ENCODE data around the gene MGST3. TPM values are rescaled to one million over a fixed set of nuclear protein-coding genes. Genes with fewer than 3 reads are reported as not detected.
"Not testable (repeated sequence)": the region's sequence is repeated elsewhere in the genome, so short reads cannot be mapped to it uniquely, and the experiment has no call there.

The MGST3 gene
- total RNA-seq, 2 experiments from 2014 or later, result 26.6 to 29.2 TPM

- Mint-ChIP-seq H3K27me3 (ENCODE audit: low read depth) (no peaks in the 10 kb centered on the region), H3K4me1 (ENCODE audit: low read depth) (peaks cover 39% of the 10 kb centered on the region), H3K36me3 (ENCODE audit: low read depth) (peaks cover 31% of the 10 kb centered on the region), H3K9me3 (peaks cover 1% of the 10 kb centered on the region), H3K27ac (no peak overlapping the region), H3K4me3 (no peak overlapping the region)
- no peak for DNase-seq
- intact Hi-C loops (cut with micrococcal nuclease), result loop anchor here (5.0 to 10.0 kb wide), 4 partner anchors 147 to 1180 kb away; partner anchors contain the start of genes FAM78B and TADA1
- CTCF ChIA-PET, result no interaction called here
Measured at GRCh38 chr1:165695031-165695430, 64.0 kb downstream of the MGST3 start.

GRCh38 chr1:165696625-165697100, 65.6 kb downstream of the MGST3 start:
- H3K4me1 Mint-ChIP-seq (ENCODE audit: low read depth), result peaks cover 33% of the 10 kb centered on the region
- H3K27me3 Mint-ChIP-seq (ENCODE audit: low read depth), result no peaks in the 10 kb centered on the region
- CTCF ChIA-PET, result interaction anchor here (1.5 to 2.2 kb wide), 2 partner anchors 13 to 37 kb away, joined by 3 to 9 read pairs; no protein-coding TSS in a partner anchor
- H3K27ac Mint-ChIP-seq, result peak overlapping the region; percentile 38
- peaks cover 1% of the 10 kb centered on the region for H3K9me3 Mint-ChIP-seq
- intact Hi-C loops (cut with micrococcal nuclease), result loop anchor here (5.0 to 10.0 kb wide), 4 partner anchors 146 to 1178 kb away; partner anchors contain the start of genes FAM78B and TADA1
- peaks cover 26% of the 10 kb centered on the region for H3K36me3 Mint-ChIP-seq (ENCODE audit: low read depth)
- peak overlapping the region; percentile 50 for H3K4me3 Mint-ChIP-seq
- DNase-seq, result no peak

GRCh38 chr1:165697491-165697880, 66.5 kb downstream of the MGST3 start:
- intact Hi-C loops (cut with micrococcal nuclease), result loop anchor here (5.0 to 10.0 kb wide), 4 partner anchors 145 to 1177 kb away; partner anchors contain the start of genes FAM78B and TADA1
- H3K27me3 Mint-ChIP-seq (ENCODE audit: low read depth), result no peaks in the 10 kb centered on the region
- H3K4me1 Mint-ChIP-seq (ENCODE audit: low read depth), result peaks cover 26% of the 10 kb centered on the region
- peak overlapping the region; percentile 97 for H3K4me3 Mint-ChIP-seq
- no peak for DNase-seq
- peaks cover 1% of the 10 kb centered on the region for H3K9me3 Mint-ChIP-seq
- H3K27ac Mint-ChIP-seq, result peak overlapping the region; percentile 96
- H3K36me3 Mint-ChIP-seq (ENCODE audit: low read depth), result peaks cover 18% of the 10 kb centered on the region
- CTCF ChIA-PET, result interaction anchor here (0.6 to 2.2 kb wide), 17 partner anchors 11 to 285 kb away, joined by 3 to 9 read pairs (median 3); no protein-coding TSS in a partner anchor

- H3K36me3 Mint-ChIP-seq (ENCODE audit: low read depth), result peaks cover 16% of the 10 kb centered on the region
- H3K27me3 Mint-ChIP-seq (ENCODE audit: low read depth), result no peaks in the 10 kb centered on the region
- H3K4me3 Mint-ChIP-seq, result peak within 1 kb of the TSS; percentile 97
- peaks cover 1% of the 10 kb centered on the region for H3K9me3 Mint-ChIP-seq
- CTCF ChIA-PET, result interaction anchor here (0.5 to 2.2 kb wide), 18 partner anchors 11 to 284 kb away, joined by 3 to 9 read pairs (median 3); no protein-coding TSS in a partner anchor
- peak within 1 kb of the TSS; percentile 96 for H3K27ac Mint-ChIP-seq
- DNase-seq, result peak; percentile 89
- peaks cover 26% of the 10 kb centered on the region for H3K4me1 Mint-ChIP-seq (ENCODE audit: low read depth)
- intact Hi-C loops (cut with micrococcal nuclease), result loop anchor here (1.0 to 10.0 kb wide), 11 partner anchors 68 to 1177 kb away; partner anchors contain the start of genes FAM78B, TADA1, TMCO1 and UCK2
Measured at GRCh38 chr1:165697881-165698760, 67.1 kb downstream of the MGST3 start, which contains the start of gene ALDH9A1. ALDH9A1 (minus strand) TSS chr1:165698562; CDS start chr1:165698558, 4 bp downstream.

- H3K9me3 Mint-ChIP-seq, result peaks cover 1% of the 10 kb centered on the region
- H3K27ac Mint-ChIP-seq, result peak overlapping the region; percentile 96
- no peaks in the 10 kb centered on the region for H3K27me3 Mint-ChIP-seq (ENCODE audit: low read depth)
- H3K4me3 Mint-ChIP-seq, result peak overlapping the region; percentile 97
- no peak for DNase-seq
- CTCF ChIA-PET, result interaction anchor here (1.4 to 2.2 kb wide), 5 partner anchors 10 to 101 kb away, joined by 3 to 9 read pairs (median 4); no protein-coding TSS in a partner anchor
- intact Hi-C loops (cut with micrococcal nuclease), result loop anchor here (1.0 to 10.0 kb wide), 11 partner anchors 68 to 1176 kb away; partner anchors contain the start of genes FAM78B, TADA1, TMCO1 and UCK2
- peaks cover 11% of the 10 kb centered on the region for H3K36me3 Mint-ChIP-seq (ENCODE audit: low read depth)
- peaks cover 26% of the 10 kb centered on the region for H3K4me1 Mint-ChIP-seq (ENCODE audit: low read depth)
Measured at GRCh38 chr1:165698761-165699052, 67.7 kb downstream of the MGST3 start.

GRCh38 chr1:165699577-165699976, 68.5 kb downstream of the MGST3 start:
- Mint-ChIP-seq H3K9me3 (no peaks in the 10 kb centered on the region), H3K27ac (no peak overlapping the region), H3K27me3 (ENCODE audit: low read depth) (no peaks in the 10 kb centered on the region), H3K4me1 (ENCODE audit: low read depth) (peaks cover 26% of the 10 kb centered on the region), H3K36me3 (ENCODE audit: low read depth) (peaks cover 6% of the 10 kb centered on the region), H3K4me3 (peak overlapping the region; percentile 39)
- CTCF ChIA-PET, result no interaction called here
- intact Hi-C loops (cut with micrococcal nuclease), result loop anchor here (2.0 to 10.0 kb wide), 5 partner anchors 143 to 1175 kb away; partner anchors contain the start of genes FAM78B and TADA1
- DNase-seq, result no peak

GRCh38 chr1:165701922-165702321, 70.9 kb downstream of the MGST3 start:
- intact Hi-C loops (cut with micrococcal nuclease); DNase-seq; H3K4me3 Mint-ChIP-seq; H3K9me3 Mint-ChIP-seq; H3K27me3 Mint-ChIP-seq (ENCODE audit: low read depth); H3K36me3 Mint-ChIP-seq (ENCODE audit: low read depth); H3K27ac Mint-ChIP-seq: not testable (repeated sequence)
- CTCF ChIA-PET, result interaction anchor here (0.7 kb wide), 1 partner anchor 85 kb away, joined by 4 read pairs; no protein-coding TSS in a partner anchor
- H3K4me1 Mint-ChIP-seq (ENCODE audit: low read depth), result peaks cover 13% of the 10 kb centered on the region

- Mint-ChIP-seq H3K9me3 (no peaks in the 10 kb centered on the region), H3K4me1 (ENCODE audit: low read depth) (peaks cover 5% of the 10 kb centered on the region), H3K27me3 (ENCODE audit: low read depth) (peaks cover 10% of the 10 kb centered on the region), H3K4me3 (no peak overlapping the region), H3K27ac (no peak overlapping the region), H3K36me3 (ENCODE audit: low read depth) (no peaks in the 10 kb centered on the region)
- DNase-seq, result no peak
- CTCF ChIA-PET, result interaction anchor here (1.0 kb wide), 1 partner anchor 12 kb away, joined by 4 read pairs; no protein-coding TSS in a partner anchor
- intact Hi-C loops (cut with micrococcal nuclease), result no loop called here
Measured at GRCh38 chr1:165703648-165704047, 72.6 kb downstream of the MGST3 start.

Other genes with a start within 250 kb of the MGST3 start
- gene RXRG, start 186.1 kb upstream of the MGST3 start, total RNA-seq, result not detected
- not detected for gene LRRC52, start 87.2 kb upstream of the MGST3 start, total RNA-seq
- gene ALDH9A1, start 67.3 kb downstream of the MGST3 start, total RNA-seq, result 10 to 100 TPM; 35.8 to 43.5 TPM
- 10 to 100 TPM; 50.5 to 50.7 TPM for gene TMCO1, start 137.6 kb downstream of the MGST3 start, total RNA-seq
- gene UCK2, start 196.4 kb downstream of the MGST3 start, total RNA-seq, result 10 to 100 TPM; 58.8 to 61.5 TPM